ENCODE measurements around the gene PCGF1.
A peak's percentile ranks its signal among the peaks of the same experiment; 100 is the strongest.

Gene PCGF1

DNA sequence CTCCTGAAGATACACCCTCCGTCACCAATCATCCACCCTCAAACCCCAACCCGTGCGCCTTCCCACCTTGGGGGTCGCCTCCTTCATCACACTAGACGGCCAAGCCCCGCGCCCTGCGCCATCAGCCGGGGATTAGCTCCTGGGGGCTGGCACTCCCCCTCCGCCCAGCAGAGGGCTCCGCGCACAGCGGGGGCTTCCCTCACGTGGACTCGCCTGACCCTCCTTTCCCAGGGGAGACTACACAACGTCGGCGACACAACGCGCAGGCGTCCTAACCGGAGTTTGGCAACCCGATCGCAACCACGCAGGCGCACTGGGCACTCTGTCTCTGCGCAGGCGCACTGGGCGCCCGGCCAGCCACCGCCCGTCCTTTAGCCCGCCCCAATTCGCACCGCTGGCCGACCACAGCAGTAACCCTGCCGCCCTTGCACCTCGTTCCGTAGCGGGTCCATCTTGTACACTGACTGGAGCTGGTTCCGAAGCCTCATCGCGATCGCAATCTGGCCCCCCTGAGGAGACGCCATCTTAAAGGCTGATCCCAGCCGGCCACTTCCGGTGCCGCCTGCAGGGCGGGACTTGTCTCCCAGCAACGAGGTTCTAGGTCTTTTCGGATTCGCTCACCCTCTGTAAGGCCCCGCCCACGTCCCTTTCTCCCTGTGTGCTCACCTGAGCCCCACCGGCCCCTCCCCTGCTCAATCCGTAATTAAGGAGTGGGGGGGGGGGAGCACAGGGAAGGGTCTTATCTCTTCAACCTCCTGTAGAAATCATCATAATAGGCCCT is at the start of gene PCGF1:
Gene PCGF1 (minus strand): TSS at position 551 of the 781 bp plus-strand sequence. CDS start 27 bp downstream, at position 524.
- ATAC-seq (peak; percentile 88), DNase-seq (peak; percentile 99)
- H3K4me3 Mint-ChIP-seq, result peak within 1 kb of the TSS; percentile 99
- peaks cover 58% of the 10 kb centered on the region for H3K4me1 Mint-ChIP-seq
- peaks cover 52% of the 10 kb centered on the region for H3K27me3 Mint-ChIP-seq
- H3K36me3 Mint-ChIP-seq (ENCODE audit: low read depth), result peaks cover 31% of the 10 kb centered on the region
- H3K27ac Mint-ChIP-seq, result peak within 1 kb of the TSS; percentile 100
- H3K9me3 Mint-ChIP-seq, result no peaks in the 10 kb centered on the region

DNA sequence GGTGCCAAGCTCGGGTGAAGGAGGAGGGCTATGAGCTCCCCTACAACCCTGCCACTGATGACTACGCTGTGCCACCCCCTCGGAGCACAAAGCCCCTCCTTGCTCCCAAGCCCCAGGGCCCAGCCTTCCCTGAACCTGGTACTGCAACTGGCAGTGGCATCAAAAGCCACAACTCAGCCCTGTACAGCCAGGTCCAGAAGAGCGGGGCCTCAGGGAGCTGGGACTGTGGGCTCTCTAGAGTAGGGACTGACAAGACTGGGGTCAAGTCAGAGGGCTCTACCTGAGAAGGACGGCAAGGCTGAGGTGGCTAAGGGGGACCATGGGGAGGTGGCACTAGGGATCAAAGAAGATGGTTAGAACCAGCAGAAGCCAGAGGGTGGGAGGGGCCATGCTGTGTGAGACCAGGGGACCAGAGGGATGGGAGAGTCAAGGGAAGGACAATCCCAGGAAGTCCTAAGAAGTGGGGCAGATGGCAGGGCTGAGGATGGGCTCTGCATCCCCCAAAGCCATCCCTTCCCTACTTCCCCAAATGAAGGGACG is 49.4 kb upstream of the PCGF1 start:
- Mint-ChIP-seq H3K27me3 (peaks cover 12% of the 10 kb centered on the region), H3K4me3 (no peak overlapping the region), H3K4me1 (peaks cover 27% of the 10 kb centered on the region), H3K9me3 (no peaks in the 10 kb centered on the region), H3K36me3 (ENCODE audit: low read depth) (peaks cover 7% of the 10 kb centered on the region), H3K27ac (no peak overlapping the region)
- DNase-seq (no peak), ATAC-seq (no peak)

DNA sequence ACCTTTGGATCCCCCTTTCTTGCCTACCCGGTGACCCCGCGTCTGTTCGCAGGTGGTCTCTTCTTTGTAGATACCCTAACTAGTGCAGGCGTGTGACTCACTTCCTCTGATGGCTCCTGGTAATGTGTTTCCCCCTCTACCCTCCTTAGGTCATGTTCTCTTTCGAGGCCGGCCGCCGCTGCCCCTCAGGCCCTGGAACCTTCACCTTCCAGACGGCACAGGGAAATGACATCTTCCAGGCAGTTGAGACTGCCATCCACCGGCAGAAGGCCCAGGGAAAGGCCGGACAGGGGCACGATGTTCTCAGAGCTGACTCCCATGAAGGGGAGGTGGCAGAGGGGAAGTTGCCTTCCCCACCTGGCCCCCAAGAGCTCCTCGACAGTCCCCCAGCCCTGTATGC is 48.7 kb upstream of the PCGF1 start:
- Mint-ChIP-seq H3K27ac (no peak overlapping the region), H3K4me1 (peaks cover 26% of the 10 kb centered on the region), H3K4me3 (peak overlapping the region; percentile 93), H3K9me3 (no peaks in the 10 kb centered on the region), H3K36me3 (ENCODE audit: low read depth) (peaks cover 7% of the 10 kb centered on the region), H3K27me3 (peaks cover 14% of the 10 kb centered on the region)
- DNase-seq (no peak), ATAC-seq (no peak)

DNA sequence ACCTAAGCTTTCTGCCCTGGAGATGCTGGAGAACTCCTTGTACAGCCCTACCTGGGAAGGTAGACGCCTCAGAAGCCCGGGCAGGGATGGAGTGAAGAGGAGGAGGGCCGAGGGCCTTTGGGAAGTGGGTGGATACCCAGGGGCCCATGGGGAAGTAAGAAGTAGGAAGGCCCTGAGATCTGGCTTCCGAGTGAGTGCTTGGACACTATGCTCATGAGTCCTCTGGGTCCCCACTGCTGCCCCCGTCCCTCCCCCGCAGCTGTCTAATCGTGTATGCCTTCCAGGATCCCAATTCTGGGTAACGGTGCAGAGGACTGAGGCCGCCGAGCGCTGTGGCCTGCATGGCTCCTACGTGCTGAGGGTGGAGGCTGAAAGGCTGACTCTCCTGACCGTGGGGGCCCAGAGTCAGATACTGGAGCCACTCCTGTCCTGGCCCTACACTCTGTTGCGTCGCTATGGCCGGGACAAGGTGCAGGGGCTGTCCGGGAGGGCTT is 48.2 kb upstream of the PCGF1 start:
- H3K27me3 Mint-ChIP-seq, result peaks cover 18% of the 10 kb centered on the region
- ATAC-seq, result no peak
- DNase-seq, result no peak
- peaks cover 7% of the 10 kb centered on the region for H3K36me3 Mint-ChIP-seq (ENCODE audit: low read depth)
- H3K4me3 Mint-ChIP-seq, result peak overlapping the region; percentile 93
- H3K4me1 Mint-ChIP-seq, result peaks cover 24% of the 10 kb centered on the region
- no peaks in the 10 kb centered on the region for H3K9me3 Mint-ChIP-seq
- H3K27ac Mint-ChIP-seq, result peak overlapping the region; percentile 89

DNA sequence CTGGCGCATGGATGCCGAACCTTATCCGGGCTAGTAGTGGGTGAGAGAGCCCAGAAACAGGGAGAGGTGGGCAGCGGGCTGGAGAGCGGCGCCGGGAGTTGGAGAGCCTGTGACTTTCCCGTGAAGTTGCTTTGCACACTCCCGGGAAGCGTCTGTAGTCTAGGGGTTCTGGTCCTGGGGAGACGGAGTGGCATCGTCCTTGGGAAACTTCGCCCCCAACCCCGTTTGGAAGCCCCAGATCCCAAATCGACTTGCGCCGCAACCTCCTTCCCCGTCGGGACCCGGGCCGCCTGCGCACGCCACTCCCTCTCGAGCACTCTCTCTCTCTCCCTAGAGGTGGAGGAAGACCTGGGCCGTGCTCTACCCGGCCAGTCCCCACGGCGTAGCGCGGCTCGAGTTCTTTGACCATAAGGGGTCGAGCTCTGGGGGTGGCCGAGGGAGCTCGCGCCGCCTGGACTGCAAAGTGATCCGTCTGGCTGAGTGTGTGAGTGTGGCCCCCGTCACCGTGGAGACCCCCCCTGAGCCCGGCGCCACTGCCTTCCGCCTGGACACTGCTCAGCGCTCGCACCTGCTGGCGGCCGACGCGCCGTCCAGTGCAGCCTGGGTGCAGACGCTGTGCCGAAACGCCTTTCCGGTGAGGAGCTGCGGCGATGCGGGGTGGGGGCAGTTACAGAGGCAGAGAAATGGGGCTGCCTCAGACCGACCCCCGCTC is 47.5 kb upstream of the PCGF1 start:
- H3K27me3 Mint-ChIP-seq, result peaks cover 20% of the 10 kb centered on the region
- H3K4me3 Mint-ChIP-seq, result peak overlapping the region; percentile 93
- peak overlapping the region; percentile 89 for H3K27ac Mint-ChIP-seq
- H3K4me1 Mint-ChIP-seq, result peaks cover 18% of the 10 kb centered on the region
- no peaks in the 10 kb centered on the region for H3K9me3 Mint-ChIP-seq
- DNase-seq (peak; percentile 55), ATAC-seq (peak; percentile 56)
- peaks cover 8% of the 10 kb centered on the region for H3K36me3 Mint-ChIP-seq (ENCODE audit: low read depth)

DNA sequence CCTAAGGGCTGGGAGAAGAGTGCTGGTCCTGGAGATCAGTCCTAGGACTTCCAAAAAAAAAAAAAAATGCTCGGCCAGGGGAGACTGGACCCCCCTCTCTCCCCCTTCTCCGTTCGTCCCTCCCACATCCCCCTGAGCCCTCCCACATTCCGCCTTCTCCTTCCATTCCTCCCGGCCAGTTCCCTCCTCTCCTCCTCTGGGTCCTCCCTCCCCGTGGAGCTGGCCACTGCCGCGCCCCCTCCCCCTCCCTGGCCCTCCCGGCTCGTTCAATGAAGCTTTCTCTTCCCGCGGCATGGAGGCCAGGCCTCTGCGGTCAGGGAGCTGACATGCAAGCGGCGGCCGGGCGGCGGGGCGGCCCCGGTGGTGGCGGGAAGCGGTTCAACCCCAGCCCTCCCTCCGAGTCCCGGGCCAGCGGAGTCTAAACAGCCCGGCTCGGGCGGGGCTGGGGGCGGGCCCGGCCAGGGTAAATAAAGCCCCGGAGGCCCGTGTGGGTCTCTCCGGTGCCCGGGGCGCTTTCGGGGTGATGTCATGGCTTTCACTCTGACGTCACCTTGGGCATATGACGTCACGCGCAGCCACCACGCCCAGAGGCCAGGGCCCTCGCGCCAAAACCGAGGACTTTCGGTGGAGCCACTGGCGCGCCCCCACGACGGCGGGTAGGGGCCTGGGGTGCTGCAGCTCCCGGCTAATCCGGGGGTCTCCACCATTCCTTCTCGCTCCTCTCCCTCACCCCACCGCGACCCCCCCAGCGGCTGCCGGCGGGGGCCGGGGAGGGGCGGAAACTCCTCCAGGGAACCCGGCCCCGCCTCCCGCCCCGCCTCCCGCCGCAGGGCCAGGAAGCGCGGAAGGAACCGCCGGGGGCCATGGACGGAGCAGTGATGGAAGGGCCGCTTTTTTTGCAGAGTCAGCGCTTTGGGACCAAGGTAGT is 46.7 kb upstream of the PCGF1 start, which contains the start of the genes DOK1 and LOXL3:
Gene DOK1 (plus strand): TSS at position 829 of the 928 bp plus-strand sequence. CDS start 35 bp downstream, at position 864.
Gene LOXL3 (minus strand): TSS at position 51 of the 928 bp plus-strand sequence. CDS start 1,308 bp downstream, outside the sequence.
- peaks cover 25% of the 10 kb centered on the region for H3K27me3 Mint-ChIP-seq
- ATAC-seq (peak; percentile 81), DNase-seq (peak; percentile 88)
- H3K27ac Mint-ChIP-seq, result peak within 1 kb of the TSS; percentile 89
- H3K4me3 Mint-ChIP-seq, result peak within 1 kb of the TSS; percentile 93
- peaks cover 8% of the 10 kb centered on the region for H3K36me3 Mint-ChIP-seq (ENCODE audit: low read depth)
- H3K9me3 Mint-ChIP-seq, result no peaks in the 10 kb centered on the region
- H3K4me1 Mint-ChIP-seq, result peaks cover 21% of the 10 kb centered on the region

DNA sequence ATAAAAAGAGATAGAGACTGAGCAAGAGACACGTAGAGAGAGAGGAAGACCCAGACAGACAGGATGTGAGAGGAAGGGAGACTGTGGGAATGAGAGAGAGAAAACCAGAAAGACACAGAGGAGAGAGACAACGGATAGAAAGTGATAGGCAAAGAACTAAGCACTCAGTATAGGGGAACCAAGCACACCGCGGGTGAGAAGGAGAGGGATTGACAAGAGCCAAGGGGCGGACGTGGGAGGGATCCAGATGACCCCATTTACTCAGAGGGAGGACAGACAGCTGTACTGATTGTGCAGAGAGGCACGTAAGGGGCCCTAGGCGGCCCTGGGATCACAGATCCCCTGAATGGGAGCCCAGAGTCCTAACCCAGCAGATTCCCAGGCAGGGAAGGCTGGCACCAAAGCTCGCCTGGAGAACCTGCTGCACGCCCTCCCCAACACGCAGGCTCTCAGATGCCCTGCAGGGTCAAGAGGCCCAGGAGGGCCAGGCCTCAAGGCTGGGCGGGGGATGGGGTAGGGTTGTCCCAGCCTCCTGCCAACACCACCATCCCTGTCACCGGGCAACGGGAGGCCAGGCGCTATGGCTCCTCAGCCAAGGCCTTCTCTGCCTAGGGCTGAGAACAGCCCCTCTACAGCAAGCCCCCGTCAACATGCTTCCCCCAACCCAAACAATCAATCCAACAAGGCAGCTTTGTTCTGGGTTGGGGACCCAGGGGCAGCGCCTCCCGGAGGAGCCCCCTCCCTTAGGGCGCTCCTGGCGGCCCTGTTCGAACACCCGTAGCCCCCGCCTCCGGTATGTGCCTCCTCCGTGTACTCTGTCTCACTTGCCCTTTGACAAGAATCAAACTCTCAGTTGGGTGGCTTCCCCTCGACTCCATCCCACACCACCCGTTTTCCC is 45.7 kb upstream of the PCGF1 start:
- ATAC-seq (no peak), DNase-seq (no peak)
- peaks cover 29% of the 10 kb centered on the region for H3K27me3 Mint-ChIP-seq
- H3K9me3 Mint-ChIP-seq, result no peaks in the 10 kb centered on the region
- peaks cover 25% of the 10 kb centered on the region for H3K4me1 Mint-ChIP-seq
- peak overlapping the region; percentile 33 for H3K27ac Mint-ChIP-seq
- H3K36me3 Mint-ChIP-seq (ENCODE audit: low read depth), result peaks cover 8% of the 10 kb centered on the region
- H3K4me3 Mint-ChIP-seq, result peak overlapping the region; percentile 63

DNA sequence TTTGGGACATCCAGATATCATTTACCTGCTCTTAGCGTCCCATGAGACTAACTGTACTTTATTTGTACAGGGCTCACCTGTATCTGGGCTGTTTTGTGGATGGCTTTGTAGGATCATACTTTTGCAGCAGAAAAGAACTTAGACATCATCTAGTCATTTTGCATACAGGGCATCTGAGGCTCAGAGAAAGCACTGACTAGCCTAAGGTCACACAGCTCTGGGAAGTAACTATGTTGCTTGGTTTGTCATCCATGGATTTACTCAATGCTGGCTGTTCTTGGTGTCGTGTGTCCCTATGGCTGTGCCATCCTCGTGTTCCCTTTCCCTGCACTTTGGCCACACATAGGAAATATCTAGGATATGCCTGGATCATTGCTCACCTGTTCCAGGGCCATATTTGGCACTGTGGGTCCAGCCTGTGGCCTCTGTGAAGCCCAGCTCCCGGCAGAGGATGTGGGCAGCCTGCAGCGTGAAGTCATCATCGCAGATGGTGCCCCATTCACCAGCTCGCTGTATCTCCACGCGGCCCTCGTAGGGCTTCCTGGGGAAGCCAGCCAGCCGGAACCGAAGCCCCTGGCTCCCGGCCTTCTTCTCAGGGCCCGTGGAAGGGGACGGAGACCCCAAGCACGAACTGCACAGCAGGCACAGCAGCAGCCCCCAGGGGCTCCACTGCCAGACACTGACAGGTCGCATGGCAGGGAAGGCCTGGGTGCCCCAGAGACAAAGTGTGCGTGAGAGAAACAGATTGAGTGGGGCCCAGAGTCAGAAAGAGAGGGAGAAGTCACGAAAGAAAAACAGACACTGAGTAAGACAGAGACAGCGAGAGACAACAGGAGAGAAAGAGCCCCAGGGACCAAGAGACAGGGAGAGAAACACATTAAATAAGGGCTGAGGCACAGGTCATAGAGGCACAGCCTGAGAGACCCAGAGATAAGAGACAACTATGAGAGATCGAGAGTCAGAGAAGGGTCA is 44.7 kb upstream of the PCGF1 start:
- H3K27ac Mint-ChIP-seq, result peak overlapping the region; percentile 33
- ATAC-seq (no peak), DNase-seq (no peak)
- peaks cover 26% of the 10 kb centered on the region for H3K4me1 Mint-ChIP-seq
- peak overlapping the region; percentile 47 for H3K4me3 Mint-ChIP-seq
- peaks cover 38% of the 10 kb centered on the region for H3K27me3 Mint-ChIP-seq
- H3K36me3 Mint-ChIP-seq (ENCODE audit: low read depth), result peaks cover 8% of the 10 kb centered on the region
- no peaks in the 10 kb centered on the region for H3K9me3 Mint-ChIP-seq

DNA sequence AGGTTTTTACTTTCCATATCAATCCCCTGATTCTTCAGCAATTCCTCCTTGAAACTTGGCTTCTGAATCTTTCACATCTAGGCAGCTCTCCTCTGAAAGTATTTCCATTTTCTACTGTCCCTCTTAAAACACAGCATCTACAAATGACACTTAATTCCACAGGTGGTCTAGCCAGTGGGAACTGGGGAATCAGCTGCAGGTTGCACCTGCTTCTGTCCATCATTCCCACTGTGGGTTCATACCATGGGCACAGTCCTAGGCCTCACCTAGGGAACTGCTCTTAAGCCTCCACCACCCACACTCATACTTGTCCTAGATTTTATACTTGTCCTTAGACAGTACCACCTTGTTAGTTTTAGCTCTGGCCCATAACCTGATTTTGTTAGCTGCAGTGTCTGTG is 44.0 kb upstream of the PCGF1 start:
- H3K27me3 Mint-ChIP-seq, result peaks cover 40% of the 10 kb centered on the region
- H3K36me3 Mint-ChIP-seq (ENCODE audit: low read depth), result peaks cover 8% of the 10 kb centered on the region
- H3K4me1 Mint-ChIP-seq, result peaks cover 24% of the 10 kb centered on the region
- DNase-seq (no peak), ATAC-seq (no peak)
- no peak overlapping the region for H3K27ac Mint-ChIP-seq
- H3K4me3 Mint-ChIP-seq, result no peak overlapping the region
- no peaks in the 10 kb centered on the region for H3K9me3 Mint-ChIP-seq

DNA sequence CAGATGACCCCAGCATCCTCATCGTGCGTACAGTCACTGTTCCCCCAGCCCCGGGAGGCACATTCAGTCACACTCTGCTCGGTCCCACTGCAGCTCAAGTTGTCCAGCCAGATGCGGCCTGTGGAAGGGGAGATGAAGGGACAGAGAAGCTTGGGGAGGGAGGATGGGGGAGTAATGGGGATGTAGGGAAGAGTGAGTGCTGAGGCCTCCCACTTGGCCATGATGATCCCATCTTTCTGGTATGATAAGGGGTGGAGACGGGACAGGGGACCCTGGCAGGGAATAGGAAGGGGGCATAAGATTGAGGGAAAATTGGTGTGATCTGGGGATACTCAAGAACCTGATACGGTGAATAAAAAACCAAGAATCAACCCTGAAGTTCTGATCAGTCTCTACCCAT is 42.7 kb upstream of the PCGF1 start:
- Mint-ChIP-seq H3K9me3 (no peaks in the 10 kb centered on the region), H3K4me1 (peaks cover 18% of the 10 kb centered on the region), H3K4me3 (peak overlapping the region; percentile 69), H3K27me3 (peaks cover 41% of the 10 kb centered on the region), H3K36me3 (ENCODE audit: low read depth) (peaks cover 3% of the 10 kb centered on the region), H3K27ac (no peak overlapping the region)
- no peak for ATAC-seq
- no peak for DNase-seq

DNA sequence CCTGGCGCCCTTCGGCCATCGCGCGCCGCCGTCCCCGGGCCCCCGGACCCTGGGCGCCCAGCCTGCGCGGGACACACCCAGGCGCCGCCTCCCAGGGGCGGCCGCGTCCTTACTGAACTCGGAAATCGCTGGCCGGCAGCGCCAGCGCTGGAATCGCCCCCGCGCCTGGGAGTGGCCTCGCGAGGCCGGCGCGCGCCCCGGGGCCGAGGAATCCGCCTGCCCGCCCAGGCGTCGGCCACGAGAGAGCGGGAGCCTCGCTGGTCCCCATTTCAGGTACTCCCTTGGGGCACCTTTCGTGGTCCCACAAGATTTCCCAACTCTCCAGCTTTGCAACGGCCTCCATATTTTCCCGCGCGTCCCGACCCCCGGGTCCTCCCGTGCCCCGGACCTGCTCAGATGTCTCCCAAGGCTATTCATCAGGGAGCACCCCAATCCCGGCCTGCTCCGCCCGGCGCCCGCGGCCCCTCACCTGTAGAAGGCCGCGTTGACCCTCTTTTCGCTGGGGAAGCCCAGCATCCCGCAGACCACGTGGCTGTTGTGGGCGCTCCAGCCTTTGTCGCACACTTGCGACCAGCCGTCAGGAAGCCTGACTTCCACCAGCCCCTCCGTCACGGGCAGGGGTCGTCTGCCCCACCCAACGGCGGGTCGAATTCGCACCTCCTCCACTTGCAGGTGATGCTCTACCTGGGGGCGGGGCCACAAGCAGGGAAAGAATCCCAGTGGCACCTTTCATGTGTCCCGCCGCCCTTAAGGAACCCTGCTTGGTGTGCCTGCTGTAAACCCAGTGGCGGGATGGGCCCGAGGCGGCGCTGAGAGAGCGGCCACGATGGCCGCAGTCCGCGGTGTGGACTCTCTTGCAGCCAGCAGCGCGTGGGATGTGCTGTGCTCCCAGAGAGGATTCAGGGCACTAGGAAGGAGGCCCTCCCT is 41.7 kb upstream of the PCGF1 start:
- Mint-ChIP-seq H3K36me3 (ENCODE audit: low read depth) (peaks cover 1% of the 10 kb centered on the region), H3K4me1 (peaks cover 15% of the 10 kb centered on the region), H3K27ac (no peak overlapping the region), H3K9me3 (no peaks in the 10 kb centered on the region), H3K27me3 (peaks cover 45% of the 10 kb centered on the region), H3K4me3 (peak overlapping the region; percentile 69)
- DNase-seq (peak; percentile 49), ATAC-seq (peak; percentile 47)
